Ishikawa (cell line): ENCODE measurements around the gene EZR.

ENCODE experiments used
- CREB1 ChIP-seq: IDR thresholded peaks from 2 replicates; pipeline ENCODE4 v1.6.1; 2012; ENCODE audit warnings: low read depth
- EP300 ChIP-seq: IDR thresholded peaks from 2 replicates; pipeline ENCODE4 v1.6.1; 2012; ENCODE audit warnings: borderline replicate concordance
- FOXM1 ChIP-seq: IDR thresholded peaks from 2 replicates; pipeline ENCODE4 v1.6.1; 2012; ENCODE audit warnings: low read depth, borderline replicate concordance
- RAD21 ChIP-seq: IDR thresholded peaks from 2 replicates; pipeline ENCODE4 v1.6.1; 2012; ENCODE audit warnings: low read depth
- REST ChIP-seq: IDR thresholded peaks from 2 replicates; pipeline ENCODE4 v1.6.1; 2012; ENCODE audit warnings: low read depth, mild to moderate bottlenecking
- TAF1 ChIP-seq: IDR thresholded peaks from 2 replicates; pipeline ENCODE4 v1.6.1; 2012; ENCODE audit warnings: low read depth, mild to moderate bottlenecking
- TEAD4 ChIP-seq: IDR thresholded peaks from 2 replicates; pipeline ENCODE4 v1.6.1; 2012
- ZBTB7A ChIP-seq: IDR thresholded peaks from 2 replicates; pipeline ENCODE4 v1.6.1; 2012; ENCODE audit warnings: low read depth
- TF ChIP-seq, protein P1 (sequence below): IDR thresholded peaks from 2 replicates; pipeline ENCODE4 v1.6.1; 2012

DNA sequence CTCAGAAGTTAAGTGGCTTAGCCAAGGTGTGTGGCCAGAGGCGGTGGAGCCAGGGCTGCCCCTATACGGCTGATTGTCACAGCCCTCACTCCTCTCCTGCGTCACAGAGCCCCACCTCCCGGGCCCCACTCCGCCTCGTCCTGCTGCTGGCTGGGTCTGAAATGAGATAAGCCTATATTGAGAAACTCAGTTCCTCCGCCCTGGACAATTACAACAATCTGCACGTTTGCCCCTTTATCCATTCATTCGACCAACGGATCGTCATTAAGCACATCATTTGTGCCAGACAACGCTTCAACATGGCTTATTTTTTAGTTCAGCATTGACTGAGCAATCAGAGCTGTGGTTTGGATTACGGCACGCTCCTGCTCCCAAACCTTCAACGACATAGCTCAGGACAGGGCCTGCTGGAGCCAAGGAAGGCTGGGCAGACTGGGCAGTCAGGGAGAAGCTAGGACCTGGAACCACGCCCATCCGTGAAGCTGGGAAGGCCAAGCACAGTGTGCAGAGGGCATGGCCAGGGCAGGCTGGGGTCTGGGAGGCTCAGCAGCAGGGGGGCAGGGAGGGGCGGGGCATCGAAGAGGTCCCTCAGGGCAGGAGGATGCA is 16.6 kb upstream of the EZR start:
- TF ChIP-seq TAF1 (no peak), RAD21 (no peak), ZBTB7A (no peak), FOXM1 (no peak), TEAD4 (no peak), REST (no peak), CREB1 (no peak), EP300 (no peak)
- TF ChIP-seq, protein P1, sequence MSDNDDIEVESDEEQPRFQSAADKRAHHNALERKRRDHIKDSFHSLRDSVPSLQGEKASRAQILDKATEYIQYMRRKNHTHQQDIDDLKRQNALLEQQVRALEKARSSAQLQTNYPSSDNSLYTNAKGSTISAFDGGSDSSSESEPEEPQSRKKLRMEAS = no peak
